Neural cell (in vitro differentiated cells): ENCODE data around the gene R3HDM4.

Experiments
- CTCF ChIP-seq: fragments of 450-650 bp; IDR thresholded peaks from 2 replicates; pipeline ENCODE4 v1.5.1; 2014; ENCODE audit warnings: antibody characterized with exemption, mild to moderate bottlenecking, moderate library complexity; ENCODE audit not compliant: poor library complexity, severe bottlenecking
- EZH2 ChIP-seq: fragments of 200-600, 300-800 bp; shearing (Covaris generic), sonication (generic); IDR thresholded peaks from 2 replicates; pipeline ENCODE4 v1.6.1; 2014; ENCODE audit warnings: antibody characterized with exemption, low read length, borderline replicate concordance, mild to moderate bottlenecking; ENCODE audit not compliant: insufficient read depth, poor library complexity, severe bottlenecking
- POLR2AphosphoS5 ChIP-seq: IDR thresholded peaks from 2 replicates; pipeline ENCODE4 v1.6.1; 2012
- TAF1 ChIP-seq: IDR thresholded peaks from 2 replicates; pipeline ENCODE4 v1.6.1; 2012; ENCODE audit warnings: low read depth

DNA sequence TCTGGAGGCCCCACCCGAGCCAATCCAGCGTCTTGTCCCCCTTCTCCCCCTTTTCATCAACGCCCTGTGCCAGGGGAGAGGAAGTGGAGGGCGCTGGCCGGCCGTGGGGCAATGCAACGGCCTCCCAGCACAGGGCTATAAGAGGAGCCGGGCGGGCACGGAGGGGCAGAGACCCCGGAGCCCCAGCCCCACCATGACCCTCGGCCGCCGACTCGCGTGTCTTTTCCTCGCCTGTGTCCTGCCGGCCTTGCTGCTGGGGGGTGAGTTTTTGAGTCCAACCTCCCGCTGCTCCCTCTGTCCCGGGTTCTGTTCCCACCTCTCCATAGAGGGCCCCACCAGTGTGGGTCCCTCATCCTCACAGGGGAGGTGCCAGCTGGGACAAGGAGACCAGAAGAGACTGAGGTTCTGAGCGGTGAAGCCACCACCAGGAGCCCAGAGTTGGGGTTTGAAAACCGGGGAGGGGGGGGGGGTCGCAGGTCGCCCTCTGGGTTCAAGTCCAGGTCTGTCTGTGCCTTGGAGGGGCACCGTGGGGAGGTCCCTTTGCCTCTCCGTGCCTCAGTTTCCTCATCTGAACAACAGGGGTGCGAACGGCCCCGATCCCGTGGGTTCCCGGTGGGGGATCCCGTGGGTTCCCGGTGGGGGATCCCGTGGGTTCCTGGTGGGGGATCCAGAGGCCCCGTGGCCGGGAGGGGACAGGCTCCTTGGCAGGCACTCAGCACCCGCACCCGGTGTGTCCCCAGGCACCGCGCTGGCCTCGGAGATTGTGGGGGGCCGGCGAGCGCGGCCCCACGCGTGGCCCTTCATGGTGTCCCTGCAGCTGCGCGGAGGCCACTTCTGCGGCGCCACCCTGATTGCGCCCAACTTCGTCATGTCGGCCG, 60.6 kb downstream of the R3HDM4 start, which contains the start of gene ELANE:
- no peak for TF ChIP-seq CTCF
- no peak for TF ChIP-seq TAF1
- TF ChIP-seq POLR2AphosphoS5 = no peak
- TF ChIP-seq EZH2 = no peak
